HG03432 (cell line): ENCODE data around the gene CDPF1.
"Not testable (repeated sequence)": the region's sequence is repeated elsewhere in the genome, so short reads cannot be mapped to it uniquely, and the experiment has no call there.

Experiments
- ATAC-seq: cut with Tn5 transposase; IDR thresholded peaks from one replicate; pipeline ENCODE4 v1.9.1; 2021; ENCODE audit warnings: mild to moderate bottlenecking, moderate library complexity; ENCODE audit not compliant: unreplicated experiment

The CDPF1 gene

GRCh38 chr22:46226577-46226976 lies 23.5 kb downstream of the CDPF1 start:
- no peak for ATAC-seq

DNA sequence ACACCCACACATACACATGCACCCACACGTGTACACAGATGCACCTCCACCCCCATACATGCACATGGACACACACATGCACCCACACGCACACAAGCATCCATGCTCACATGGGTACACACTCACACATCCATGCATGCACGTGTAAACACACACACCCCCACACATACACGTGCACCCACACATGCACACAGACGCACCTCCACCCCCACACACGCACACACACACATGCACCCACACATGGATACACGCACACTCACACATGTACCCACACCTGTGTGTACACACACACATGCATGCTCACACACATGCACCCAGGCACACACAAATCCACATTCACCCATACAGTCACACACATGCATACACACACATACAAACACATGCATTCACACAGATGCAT lies 24.5 kb downstream of the CDPF1 start:
- no peak for ATAC-seq

GRCh38 chr22:46224898-46225290 lies 25.2 kb downstream of the CDPF1 start:
- ATAC-seq, result no peak

- no peak for ATAC-seq
Observed at GRCh38 chr22:46224044-46224897, 25.8 kb downstream of the CDPF1 start.

GRCh38 chr22:46220921-46221320 lies 29.2 kb downstream of the CDPF1 start:
- no peak for ATAC-seq

DNA sequence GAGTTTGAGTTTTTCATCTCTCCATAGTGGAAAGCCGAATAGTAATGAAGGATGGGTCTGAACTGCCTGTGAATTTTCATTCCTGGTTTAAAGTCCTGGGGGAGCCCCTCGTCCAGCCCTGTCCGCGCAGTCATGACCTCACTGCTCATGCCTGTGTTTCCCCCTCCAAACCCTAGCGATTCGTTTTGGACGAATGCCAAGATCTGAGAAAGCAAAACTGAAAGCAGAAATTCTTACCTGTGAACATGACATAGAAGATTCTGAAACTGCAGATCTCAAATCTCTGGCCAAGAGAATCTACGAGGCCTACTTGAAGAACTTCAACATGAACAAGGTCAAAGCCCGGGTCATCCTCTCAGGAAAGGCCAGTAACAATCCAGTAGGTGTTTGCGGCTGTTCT lies 30.5 kb downstream of the CDPF1 start:
- no peak for ATAC-seq

DNA sequence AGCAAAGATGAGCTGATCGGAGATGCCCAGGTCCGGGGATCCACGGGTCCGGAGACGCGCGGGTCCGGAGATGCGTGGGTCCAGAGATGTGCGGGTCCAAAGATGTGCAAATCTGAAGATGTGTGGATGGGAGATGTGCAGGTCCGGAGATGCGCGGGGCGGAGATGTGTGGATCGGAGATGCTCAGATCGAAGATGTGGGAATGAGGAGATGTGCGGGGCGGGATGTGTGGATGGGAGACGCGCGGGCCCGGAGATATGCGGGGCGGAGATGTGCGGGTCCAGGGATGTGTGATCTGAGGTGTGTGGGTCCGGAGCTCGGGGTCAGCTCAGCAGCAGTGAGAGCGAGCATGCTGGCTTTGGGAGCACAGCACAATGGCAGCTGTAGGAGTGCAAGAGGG lies 35.5 kb downstream of the CDPF1 start:
- no peak for ATAC-seq

DNA sequence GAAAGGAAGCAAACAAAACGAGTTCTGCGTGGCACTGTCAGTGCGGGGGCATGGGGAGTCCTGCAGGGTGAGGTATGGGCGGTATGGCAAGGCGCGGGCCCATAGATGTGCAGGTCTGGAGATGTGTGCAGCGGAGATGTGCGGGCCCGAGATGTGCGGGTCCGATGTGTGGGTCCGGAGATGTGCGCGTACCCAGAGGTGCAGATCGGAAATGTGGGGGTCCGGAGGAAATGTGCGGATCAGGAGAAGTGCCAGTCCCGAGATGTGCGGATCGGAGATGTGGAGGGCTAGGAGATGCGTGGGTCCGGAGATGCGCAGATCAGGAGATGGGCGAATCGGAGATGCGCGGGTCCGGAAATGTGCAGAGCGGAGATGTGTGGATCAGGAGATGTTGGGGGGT lies 35.9 kb downstream of the CDPF1 start:
- ATAC-seq, result no peak

DNA sequence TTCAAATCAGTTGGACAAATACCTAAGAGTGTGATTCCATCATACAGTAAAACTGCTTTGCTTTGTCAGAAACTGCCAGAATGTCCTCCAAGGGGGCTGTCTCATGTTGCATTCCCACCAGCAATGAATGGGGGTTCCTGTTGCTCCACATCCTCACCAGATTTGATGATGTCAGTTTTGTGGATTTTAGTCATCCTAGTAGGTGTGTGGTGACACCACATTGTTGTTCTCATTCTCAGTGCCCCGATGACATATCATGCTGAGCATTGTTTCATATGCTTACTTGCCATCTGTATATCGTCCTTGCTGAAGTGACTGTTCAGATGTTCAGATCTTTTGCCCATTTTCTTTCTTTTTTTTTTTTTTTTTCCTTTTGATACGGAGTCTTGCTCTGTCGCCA lies 37.0 kb downstream of the CDPF1 start:
- no peak for ATAC-seq

DNA sequence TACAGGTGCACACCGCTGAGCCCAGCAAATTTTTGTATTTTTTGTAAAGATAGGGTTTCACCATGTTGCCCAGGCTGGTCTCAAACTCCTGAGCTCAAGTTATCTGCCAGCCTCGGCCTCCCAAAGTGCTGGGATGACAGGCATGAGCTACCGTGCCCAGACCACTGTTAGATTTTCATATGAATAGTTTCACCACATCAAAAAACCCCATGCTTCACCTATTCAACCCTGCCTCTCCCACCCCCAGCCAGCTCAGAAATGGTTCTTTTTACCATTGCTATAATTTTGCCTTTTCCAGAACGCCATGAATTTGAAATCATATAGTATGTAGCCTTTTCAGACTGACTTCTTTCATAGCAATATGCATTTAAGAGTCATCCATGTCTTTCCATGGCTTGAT lies 37.9 kb downstream of the CDPF1 start:
- no peak for ATAC-seq

- ATAC-seq, result no peak
Observed at GRCh38 chr22:46209262-46209661, 40.8 kb downstream of the CDPF1 start.

- ATAC-seq, result no peak
Observed at GRCh38 chr22:46203601-46203980, 46.5 kb downstream of the CDPF1 start.

- ATAC-seq, result no peak
Observed at GRCh38 chr22:46202897-46203600, 47.0 kb downstream of the CDPF1 start.

DNA sequence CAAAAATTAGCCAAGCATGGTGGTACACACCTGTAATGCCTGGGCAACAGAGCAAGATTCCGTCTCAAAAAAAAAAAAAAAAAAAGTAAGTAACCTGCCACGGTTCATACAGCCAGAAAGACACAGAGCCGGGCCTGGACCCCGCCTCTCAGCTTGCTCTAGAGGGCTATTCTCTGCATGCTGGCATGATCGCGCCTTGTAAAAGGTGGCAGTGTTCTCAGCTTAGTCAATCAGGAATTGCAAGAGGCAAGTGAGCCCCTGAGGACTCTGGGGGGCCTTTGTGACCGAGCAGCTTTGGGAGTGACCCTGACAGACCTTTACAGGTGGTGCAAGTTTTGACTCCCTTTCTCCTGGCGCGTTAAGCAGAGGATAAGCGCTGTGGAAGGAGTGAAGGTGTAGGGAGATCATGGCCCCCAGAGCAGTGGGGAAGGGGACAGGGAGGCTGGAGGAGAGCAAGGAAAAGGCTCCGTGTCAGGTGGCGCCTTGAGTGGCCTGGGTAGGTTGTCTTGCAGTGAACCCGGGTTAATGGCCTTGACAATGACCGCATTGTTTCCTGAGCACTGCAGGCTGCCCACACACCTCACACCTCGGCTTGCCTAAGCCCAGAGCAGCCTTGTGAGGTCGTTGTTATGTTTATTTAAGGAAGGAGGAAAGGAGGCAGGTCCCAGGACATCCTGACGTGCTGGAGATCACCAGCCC lies 48.9 kb downstream of the CDPF1 start:
- no peak for ATAC-seq

GRCh38 chr22:46198806-46199205 lies 51.3 kb downstream of the CDPF1 start:
- ATAC-seq, result not testable (repeated sequence)

- no peak for ATAC-seq
Observed at GRCh38 chr22:46198274-46198673, 51.8 kb downstream of the CDPF1 start.

GRCh38 chr22:46196278-46196677 lies 53.8 kb downstream of the CDPF1 start:
- no peak for ATAC-seq

DNA sequence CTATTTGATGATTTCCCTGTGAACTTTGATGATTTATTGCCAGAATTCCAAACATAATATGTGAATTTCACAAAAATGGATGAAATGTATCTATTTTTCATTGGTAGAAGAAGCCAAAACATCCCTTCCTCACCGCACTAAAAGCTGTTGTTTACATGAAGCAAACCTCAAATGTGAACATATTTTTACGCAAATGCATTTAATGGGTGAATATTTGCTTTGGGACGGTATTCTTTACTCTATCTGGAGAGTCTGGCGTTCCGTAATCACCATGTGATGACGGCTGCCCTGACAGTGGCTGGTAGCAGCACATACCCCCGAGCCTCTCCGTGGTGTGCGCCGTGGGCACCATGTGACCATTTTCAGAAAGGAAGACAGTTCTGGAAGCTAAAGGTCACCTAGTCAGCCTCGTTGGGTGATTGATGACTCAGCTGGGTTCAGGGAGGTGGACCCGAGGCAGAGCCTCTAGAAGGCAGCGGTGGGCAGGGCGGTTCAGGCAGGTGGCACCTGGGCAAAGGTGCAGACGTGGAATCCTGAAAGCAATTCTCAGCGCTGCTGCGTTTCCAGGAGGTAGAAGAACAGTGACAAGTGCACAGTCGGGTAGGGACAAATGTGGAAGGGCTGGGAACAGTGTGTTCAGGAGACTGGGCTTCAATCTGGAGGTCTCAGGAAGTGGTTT lies 54.5 kb downstream of the CDPF1 start:
- no peak for ATAC-seq
